Measurements from ENCODE around the gene SRF.

- TF ChIP-seq CTCF (IDR thresholded peaks at IDR 0.05): no peak
- TF ChIP-seq POLR2A (IDR thresholded peaks at IDR 0.05): no peak
Measured at GRCh38 chr6:43199912-43200311, 28.8 kb downstream of the SRF start.
